GM13977 (cell line): ENCODE data around the gene ZNF674.

ENCODE experiments used
- DNase-seq: peaks from one replicate; pipeline ENCODE4 v3.0.0; 2012; ENCODE audit warnings: low spot score
- CTCF ChIP-seq: IDR thresholded peaks from 2 replicates; pipeline ENCODE4 v1.5.1; 2012; ENCODE audit warnings: mild to moderate bottlenecking, control low read depth; ENCODE audit not compliant: insufficient read depth; ENCODE audit errors: extremely low read depth, missing control alignments
- in situ Hi-C: fragments of 300-500 bp; cut with MboI; formaldehyde crosslinking; loops from one replicate; pipeline ENCODE4 v1.12.0; 2022; ENCODE audit warnings: low sequenced_read_pairs, low pct_unique_long_range_greater_than_20kb, mixed read lengths, inconsistent platforms; ENCODE audit not compliant: unreplicated experiment

Gene ZNF674

GRCh38 chrX:46575586-46575985, 30.4 kb upstream of the ZNF674 start:
- no peak for TF ChIP-seq CTCF
- in situ Hi-C loops = no loop called here
- no peak for DNase-seq

GRCh38 chrX:46574774-46575381, 29.7 kb upstream of the ZNF674 start:
- DNase-seq = peak; percentile 39
- in situ Hi-C loops = no loop called here

GRCh38 chrX:46573892-46574773, 28.9 kb upstream of the ZNF674 start:
- in situ Hi-C loops = no loop called here
- peak; percentile 57 for DNase-seq
- TF ChIP-seq CTCF = no peak

More at GRCh38 chrX:46574774-46575381, 29.7 kb upstream of the ZNF674 start:
- TF ChIP-seq CTCF = peak; percentile 25

- in situ Hi-C loops = no loop called here
- TF ChIP-seq CTCF = peak; percentile 31
- DNase-seq = peak; percentile 47
These were observed 28.2 kb upstream of the ZNF674 start, which contains the start of gene CHST7 for GRCh38 chrX:46573331-46573891. CHST7 (plus strand) TSS chrX:46573765; CDS start chrX:46573932, 167 bp downstream.

- peak; percentile 64 for DNase-seq
- TF ChIP-seq CTCF = peak; percentile 25
- in situ Hi-C loops = no loop called here
These were observed 27.2 kb upstream of the ZNF674 start for GRCh38 chrX:46572340-46572936.
